Stimulated activated CD4-positive, alpha-beta T cell treated with anti-CD3 and anti-CD28 coated beads, TNF-alpha, amount 100 ng/mL, for 24 hours (primary cell): ENCODE data around the gene DTNBP1.

Experiments used
- DNase-seq, 3 experiments: peaks; one replicate each; pipeline ENCODE4 v3.0.0-alpha.2; 2020; ENCODE audit warnings: low read depth in 3 of 3

DTNBP1 gene

DNA sequence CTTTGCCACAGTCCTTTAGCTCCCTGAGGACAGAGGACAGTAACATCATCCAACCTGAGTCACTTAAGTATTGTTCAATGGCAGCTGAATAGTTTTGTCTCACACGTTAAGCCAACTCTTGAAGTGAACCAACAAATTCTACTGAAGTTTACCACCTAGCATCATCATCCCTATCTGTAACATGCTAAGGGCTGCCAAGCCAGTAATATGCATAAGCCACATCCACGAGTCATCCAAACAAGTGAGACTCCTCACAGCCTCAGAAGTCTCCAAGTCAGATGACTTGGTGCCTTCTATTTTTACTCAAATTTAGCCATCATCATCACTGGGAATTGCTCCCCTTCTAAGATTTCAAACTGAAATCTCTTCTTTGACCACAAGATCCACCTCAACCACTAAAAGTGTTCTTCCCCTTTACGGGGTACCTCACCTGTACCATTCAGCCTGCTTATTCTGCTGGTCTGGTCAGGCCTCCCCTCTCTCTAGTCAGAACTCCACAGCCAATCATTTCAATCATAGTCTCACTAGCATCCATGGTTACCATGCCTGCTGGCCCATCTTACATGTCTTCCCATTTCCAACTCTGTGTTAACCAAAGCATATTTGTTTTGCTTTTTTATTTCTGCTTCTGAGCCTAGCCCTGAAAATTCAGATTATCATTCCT lies 73.7 kb downstream of the DTNBP1 start:
- DNase-seq: peak in 1 of 3 experiments; percentile 2

DNA sequence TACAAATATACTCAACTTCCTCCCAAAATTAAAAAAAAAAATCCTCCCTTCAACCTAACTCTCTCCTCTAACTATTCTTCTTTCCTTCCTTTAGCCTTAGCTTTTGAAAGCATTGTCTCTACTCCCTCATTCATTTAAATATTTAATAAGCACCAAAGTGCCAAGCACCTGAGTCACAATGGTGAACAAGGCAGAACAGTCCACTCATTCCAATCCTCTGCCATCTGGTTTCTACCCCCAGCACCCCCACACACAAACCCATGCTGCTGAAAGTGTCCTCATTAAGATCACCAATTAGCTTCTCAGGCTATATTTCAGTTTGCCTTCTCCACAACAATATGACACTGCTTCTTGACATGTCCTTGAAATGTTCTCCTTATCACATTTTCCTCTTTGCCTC lies 76.3 kb downstream of the DTNBP1 start:
- DNase-seq: no peak

GRCh38 chr6:15585760-15586214 lies 77.0 kb downstream of the DTNBP1 start:
- DNase-seq: no peak

DNA sequence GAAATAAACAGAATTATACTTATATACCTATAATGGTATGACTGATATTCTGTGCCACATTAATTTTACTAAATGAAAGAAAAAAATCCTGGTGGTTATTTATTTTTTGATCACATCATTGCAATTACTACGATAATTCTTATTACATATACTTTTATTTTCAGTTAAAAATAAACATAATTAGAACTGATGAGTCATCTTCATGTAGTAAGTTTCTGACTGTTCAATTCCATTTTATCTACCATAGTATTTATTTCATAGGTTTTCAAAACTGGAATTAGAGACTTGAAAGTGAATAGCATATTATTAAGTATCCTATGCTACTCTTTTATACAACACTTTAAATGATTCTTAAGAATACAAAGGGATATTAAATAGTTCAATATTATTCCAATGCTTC lies 80.3 kb downstream of the DTNBP1 start:
- DNase-seq: no peak

GRCh38 chr6:15581751-15582150 lies 81.1 kb downstream of the DTNBP1 start:
- no peak for DNase-seq

- no peak for DNase-seq
These were observed 82.5 kb downstream of the DTNBP1 start for GRCh38 chr6:15580326-15580725.

DNA sequence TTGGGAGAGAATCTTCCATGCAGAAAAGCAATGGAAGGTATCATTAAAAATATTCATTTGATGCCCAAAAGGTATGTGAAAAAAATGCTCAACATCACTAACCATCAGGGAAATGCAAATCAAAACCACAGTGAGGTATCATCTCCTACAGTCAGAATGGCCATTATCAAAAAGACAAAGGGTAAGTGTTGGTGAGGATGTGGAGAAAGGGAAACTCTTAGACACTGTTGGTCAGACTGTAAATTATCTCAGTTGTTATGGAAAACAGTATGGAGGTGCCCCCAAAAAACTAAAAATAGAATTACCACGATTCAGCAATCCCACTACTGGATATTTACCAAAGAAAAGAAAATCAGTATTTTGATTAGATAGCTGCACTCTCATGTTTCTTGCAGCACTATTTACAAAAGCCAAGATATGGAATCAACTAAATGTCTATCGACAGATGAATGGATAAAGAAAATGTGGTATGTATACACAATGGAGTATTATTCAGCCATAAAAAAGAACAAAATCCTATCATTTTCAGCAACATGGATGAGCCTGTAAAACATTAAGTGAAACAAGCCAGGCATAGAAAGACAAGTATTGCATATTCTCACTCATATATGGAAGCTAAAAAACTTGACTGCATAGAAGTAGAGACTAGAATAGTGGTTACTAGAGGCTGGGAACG lies 84.0 kb downstream of the DTNBP1 start:
- no peak for DNase-seq

DNA sequence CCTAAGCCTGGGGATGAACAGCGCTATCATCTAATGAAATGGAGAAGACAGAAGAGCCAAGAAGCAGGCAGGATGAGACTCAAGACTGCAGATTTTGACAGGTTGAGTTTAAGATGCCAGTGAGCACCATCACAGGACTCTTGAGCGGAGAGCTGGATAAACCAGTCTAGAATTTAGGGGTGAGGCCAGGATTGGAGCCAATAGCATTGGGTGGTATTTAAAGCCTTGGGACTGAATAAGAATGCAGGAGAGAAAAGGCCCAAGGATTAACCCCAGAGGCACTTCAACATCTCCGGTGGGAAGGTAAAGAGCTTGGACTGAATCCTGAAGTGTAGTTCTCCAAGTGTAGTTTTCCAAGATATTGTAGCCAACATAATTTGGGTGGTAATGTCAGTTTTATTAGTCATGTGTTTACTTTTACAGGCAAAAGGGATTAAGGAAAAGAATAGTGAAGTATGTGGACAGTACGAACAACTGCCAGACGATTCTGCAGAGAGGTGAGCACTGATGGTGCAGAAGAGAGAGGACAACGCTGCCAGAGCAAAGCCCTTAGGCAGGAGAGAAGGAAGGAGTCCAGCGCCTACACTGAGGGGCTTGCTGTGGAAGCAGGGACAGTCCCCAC lies 85.2 kb downstream of the DTNBP1 start:
- DNase-seq: no peak

DNA sequence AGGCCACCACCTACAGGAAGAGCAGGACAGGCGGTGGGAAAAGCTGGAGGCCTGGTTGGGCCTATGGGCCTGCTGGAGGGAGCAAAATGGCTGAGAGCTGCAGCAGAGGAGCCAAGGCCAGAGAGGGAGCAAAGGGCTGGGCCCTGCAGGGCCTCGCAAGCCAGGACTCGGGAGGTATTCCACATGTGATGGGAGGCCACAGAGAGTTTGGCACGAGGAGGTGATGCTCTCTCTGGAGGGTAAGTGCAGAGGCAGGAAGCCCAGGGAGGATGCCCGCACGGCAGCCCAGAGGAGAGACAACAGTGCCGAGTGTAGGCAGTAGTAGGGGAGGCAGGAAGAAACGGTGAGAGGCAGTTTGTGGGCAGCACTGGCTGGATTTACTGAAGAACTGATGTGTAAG lies 85.7 kb downstream of the DTNBP1 start:
- no peak for DNase-seq

GRCh38 chr6:15575357-15576033 lies 87.3 kb downstream of the DTNBP1 start:
- DNase-seq: no peak

DNA sequence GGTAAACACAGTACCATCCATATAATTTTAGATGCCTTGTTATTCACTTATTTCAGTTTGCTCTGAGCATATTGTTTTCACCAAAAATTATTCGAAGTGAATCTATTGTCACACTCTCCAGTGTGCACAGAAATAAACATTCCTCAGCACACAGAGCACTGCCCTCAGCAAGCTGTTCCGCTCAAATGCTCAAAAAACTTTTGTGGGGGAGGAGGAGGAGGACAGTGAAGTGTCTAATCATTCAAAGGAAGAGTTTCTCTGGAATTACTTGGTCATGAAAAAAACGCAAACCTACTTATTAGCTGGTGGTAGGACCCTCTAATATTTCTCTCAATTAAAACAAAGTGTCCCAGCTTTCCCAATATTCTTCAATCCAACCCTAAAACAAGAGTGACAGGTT lies 88.3 kb downstream of the DTNBP1 start:
- no peak for DNase-seq

- DNase-seq: no peak
These were observed 88.8 kb downstream of the DTNBP1 start for GRCh38 chr6:15574023-15574422.

GRCh38 chr6:15573384-15573783 lies 89.4 kb downstream of the DTNBP1 start:
- no peak for DNase-seq

DNA sequence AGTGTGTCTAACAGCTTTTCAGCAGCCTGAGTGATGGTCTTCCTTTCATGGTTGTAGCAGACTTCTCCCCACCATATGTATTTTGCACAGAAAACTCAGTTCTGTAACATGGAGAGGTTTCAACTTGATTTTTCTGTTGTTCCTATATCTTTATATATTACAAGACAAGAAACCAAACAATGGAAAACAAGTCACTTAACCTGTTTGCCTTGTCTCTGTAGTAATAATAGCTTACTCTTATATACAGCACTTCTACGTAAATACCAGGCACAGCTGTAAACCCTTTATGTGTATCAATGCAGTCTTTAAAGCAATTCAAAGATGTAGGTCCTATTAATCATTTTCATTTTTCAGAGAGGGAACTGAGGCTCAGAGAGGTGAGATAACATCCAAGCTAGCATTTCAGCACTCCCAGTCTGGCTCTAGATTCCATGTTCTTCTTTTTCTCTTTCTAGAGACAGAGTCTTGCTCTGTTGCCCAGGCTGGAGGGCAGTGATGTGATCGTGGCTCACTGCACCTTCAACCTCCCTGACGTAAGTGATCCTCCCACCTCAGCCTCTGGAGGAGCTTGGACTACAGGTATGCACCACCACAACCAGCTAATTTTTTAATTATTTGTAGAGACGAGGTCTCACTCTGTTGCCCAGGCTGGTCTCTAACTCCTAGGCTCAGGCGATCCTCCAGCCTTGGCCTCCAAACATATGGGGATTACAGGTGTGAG lies 90.4 kb downstream of the DTNBP1 start:
- no peak for DNase-seq

- DNase-seq: no peak
These were observed 92.7 kb downstream of the DTNBP1 start for GRCh38 chr6:15570171-15570570.

GRCh38 chr6:15569035-15569995 lies 93.5 kb downstream of the DTNBP1 start:
- no peak for DNase-seq

- no peak for DNase-seq
These were observed 99.9 kb downstream of the DTNBP1 start for GRCh38 chr6:15562977-15563376.

- no peak for DNase-seq
These were observed 101.2 kb downstream of the DTNBP1 start for GRCh38 chr6:15561447-15562199.

GRCh38 chr6:15560713-15561112 lies 102.1 kb downstream of the DTNBP1 start:
- DNase-seq: no peak

- DNase-seq: no peak
These were observed 105.7 kb downstream of the DTNBP1 start for GRCh38 chr6:15557174-15557573.
